GM12878 (cell line): ENCODE results near the gene AFMID. TPM values are rescaled to one million over a fixed set of nuclear protein-coding genes. Genes with fewer than 3 reads are reported as not detected.

Experiments
- ATAC-seq: fragments of 200-7000 bp; cut with Tn5 transposase; 3 replicates; pipeline ENCODE4 v1.9.1; 2020; ENCODE audit warnings: mild to moderate bottlenecking, moderate library complexity
- BruUV-seq: library from RNA; stranded (reverse); fragments of 400-500 nt; replicated peaks from 2 replicates; lab custom pipeline; 2021; lab: Mats Ljungman, UMichigan
- CTCF ChIA-PET: fragments of 300-600 bp; sonication (Branson Sonifier 250); formaldehyde crosslinking; extraction: SDS; loops from one replicate; lab custom pipeline; 2021; ENCODE audit warnings: inconsistent platforms; lab: Yijun Ruan, JAX
- POLR2A ChIA-PET: fragments of 350-600 bp; formaldehyde crosslinking; extraction: SDS; loops from one replicate; lab custom pipeline; 2021; ENCODE audit warnings: inconsistent platforms; lab: Charles Lee
- RAD21 ChIA-PET: fragments of 300-600 bp; sonication (Branson Sonifier 250); formaldehyde crosslinking; loops from one replicate; lab custom pipeline; 2023; ENCODE audit warnings: antibody characterized with exemption; ENCODE audit not compliant: unreplicated experiment; lab: Charles Lee
- SMC1A ChIA-PET: fragments of 300-600 bp; sonication (Branson Sonifier 250); formaldehyde crosslinking; loops from one replicate; lab custom pipeline; 2023; ENCODE audit not compliant: unreplicated experiment, uncharacterized antibody; lab: Charles Lee
- DNase-seq: peaks from one replicate; pipeline ENCODE4 v3.0.0-alpha.2; 2011; ENCODE audit warnings: low read depth, low spot score
- FAIRE-seq: peaks from 3 replicates; lab custom pipeline; 2011; peaks lifted over from hg19 to GRCh38; lab: Jason Lieb, UNC
- H2AFZ ChIP-seq: 2 replicates; pipeline ENCODE4 v1.6.0; 2011; ENCODE audit warnings: low read depth, low read length, control low read depth; ENCODE audit not compliant: control insufficient read depth
- H3K27ac ChIP-seq: 2 replicates; pipeline ENCODE4 v1.5.1; 2011; ENCODE audit warnings: control low read depth; ENCODE audit not compliant: control insufficient read depth, insufficient read depth
- H3K27me3 ChIP-seq, 2 experiments: replicated peaks in 1 of 2; 2 replicates each; pipeline versions ENCODE4 v1.6.0 to v1.6.1; 2011; ENCODE audit warnings: low read length in 1 of 2; ENCODE audit not compliant: control insufficient read depth in 2 of 2, insufficient read depth in 2 of 2
- H3K36me3 ChIP-seq, 2 experiments: 2 replicates each; pipeline ENCODE4 v1.5.1; 2011; ENCODE audit warnings: low read length in 1 of 2; ENCODE audit not compliant: control insufficient read depth in 2 of 2, insufficient read depth in 2 of 2
- H3K4me1 ChIP-seq: 2 replicates; pipeline ENCODE4 v1.6.1; 2011; ENCODE audit warnings: mild to moderate bottlenecking, low read length, moderate library complexity, mixed read lengths; ENCODE audit not compliant: control insufficient read depth, insufficient read depth
- H3K4me2 ChIP-seq: 2 replicates; pipeline ENCODE4 v1.6.0; 2011; ENCODE audit warnings: control low read depth; ENCODE audit not compliant: control insufficient read depth, insufficient read depth
- H3K4me3 ChIP-seq: fragments of 200-600 bp; sonication (generic); 2 replicates; pipeline ENCODE4 v1.5.1; 2016
- H3K79me2 ChIP-seq: 2 replicates; pipeline ENCODE4 v1.6.0; 2011; ENCODE audit warnings: low read length; ENCODE audit not compliant: control insufficient read depth, insufficient read depth
- H3K9ac ChIP-seq: 2 replicates; pipeline ENCODE4 v1.8.0; 2011; ENCODE audit warnings: low read length, control low read depth, mixed read lengths; ENCODE audit not compliant: control insufficient read depth, insufficient read depth
- H3K9me3 ChIP-seq: replicated peaks from 3 replicates; pipeline ENCODE4 v1.5.1; 2011; ENCODE audit warnings: mild to moderate bottlenecking, low read length; ENCODE audit not compliant: control insufficient read depth, insufficient read depth
- H4K20me1 ChIP-seq: 2 replicates; pipeline ENCODE4 v1.6.0; 2011; ENCODE audit not compliant: control insufficient read depth, insufficient read depth
- ASH2L ChIP-seq: fragments of 300-600, 200-600 bp; sonication (generic); IDR thresholded peaks from 2 replicates; pipeline ENCODE4 v1.6.1; 2017; ENCODE audit warnings: low read depth, mild to moderate bottlenecking, borderline replicate concordance
- DPF2 ChIP-seq: fragments of 450-650 bp; IDR thresholded peaks from 2 replicates; pipeline ENCODE4 v1.6.1; 2017; ENCODE audit warnings: mild to moderate bottlenecking
- EED ChIP-seq: sonication (generic); IDR thresholded peaks from 2 replicates; pipeline ENCODE4 v1.6.1; 2016; ENCODE audit warnings: antibody characterized with exemption, low read depth
- KDM1A ChIP-seq: fragments of 200-600 bp; sonication (generic); IDR thresholded peaks from 2 replicates; pipeline ENCODE4 v1.6.1; 2016; ENCODE audit warnings: borderline replicate concordance
- NBN ChIP-seq: fragments of 450-650 bp; IDR thresholded peaks from 2 replicates; pipeline ENCODE4 v1.6.1; 2016
- SIN3A ChIP-seq: IDR thresholded peaks from 2 replicates; pipeline ENCODE4 v1.6.1; 2012; ENCODE audit warnings: low read depth, low read length, improper control_type of control experiment
- SREBF1 ChIP-seq: IDR thresholded peaks from 2 replicates; pipeline ENCODE4 v1.6.1; 2012; ENCODE audit warnings: mild to moderate bottlenecking, low read length
- ZNF274 ChIP-seq: IDR thresholded peaks from one replicate; pipeline ENCODE4 v1.8.0; 2011; ENCODE audit not compliant: insufficient read length, insufficient read depth
- WGBS: methylation state at CpG from one replicate; pipeline ENCODE4 v1.1.6; 2016; ENCODE audit warnings: low lambda C conversion rate; ENCODE audit not compliant: insufficient replicate concordance, insufficient coverage; ENCODE audit errors: missing lambda C conversion rate; 5-methylcytosine and 5-hydroxymethylcytosine counted together
- in situ Hi-C: fragments of 300-500 bp; cut with MboI; formaldehyde crosslinking; loops from 9 replicates; pipeline ENCODE4 v1.14.3; 2018; ENCODE audit warnings: mixed read lengths
- intact Hi-C: fragments of 100-400 bp; cut with micrococcal nuclease; formaldehyde crosslinking; loops from one replicate; pipeline ENCODE4 v1.14.2; 2022; ENCODE audit not compliant: unreplicated experiment
- polyA plus RNA-seq, 11 experiments: library from polyadenylated mRNA; depleted of rRNA in 4 of 11; unstranded in 6 of 11; stranded (reverse) in 5 of 11; fragments of >200 nt; fragmentation: Nextera tagmentation in 4 of 11; fragmentation: Illumina TruSeq in 1 of 11; extraction: Ambion mirVana in 4 of 11; extraction: Trizol in 1 of 11; gene quantifications; 1 replicate in 1 of 11; 2 replicates in 10 of 11; pipeline versions ENCODE4 v1.2.1 to v1.2.3, GENCODE V29; 2011 to 2016; ENCODE audit warnings: inconsistent platforms in 2 of 11, missing spikeins in 2 of 11, low read depth in 1 of 11
- total RNA-seq, 4 experiments: library from RNA; depleted of rRNA in 3 of 4; stranded (reverse); fragments of >200 nt in 3 of 4; fragmentation: Illumina TruSeq in 1 of 4; extraction: Trizol in 1 of 4; gene quantifications; 2 replicates each; pipeline versions ENCODE4 v1.2.1 to v1.2.3, GENCODE V29; 2013 to 2021

The AFMID gene
- total and polyA plus RNA-seq, 10 of the 15 experiments (the other 5 are each of a cell fraction or from before 2014, with no cell fraction given), result 36.1 to 98.8 (median 51.6) TPM

GRCh38 chr17:78185981-78186691, 1.0 kb upstream of the AFMID start (continued):
- TF ChIP-seq KDM1A (no peak), SREBF1 (no peak)

DNA sequence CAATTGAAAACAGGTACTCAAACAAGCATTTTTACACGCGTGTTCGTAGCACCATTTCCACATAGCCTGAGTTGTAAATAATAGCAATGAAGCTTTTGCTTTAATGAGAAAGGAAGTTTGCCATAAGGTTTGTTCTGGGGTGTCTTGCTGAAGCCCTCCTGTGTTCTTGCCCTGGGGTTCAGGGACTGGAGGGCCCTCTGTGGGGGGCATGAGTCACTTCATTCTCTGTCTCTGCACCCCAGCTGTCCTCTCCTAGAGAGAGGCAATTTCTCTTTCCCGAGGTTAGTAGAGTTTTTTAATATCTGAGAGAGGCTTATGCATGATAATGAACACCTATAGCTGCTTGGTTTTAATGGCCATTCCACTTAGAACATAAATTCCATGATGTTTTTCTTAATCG, 9.6 kb downstream of the AFMID start:
- no peaks in the 10 kb centered on the region for H3K27me3 ChIP-seq
- CTCF ChIA-PET, result no interaction called here
- TF ChIP-seq SIN3A, result no peak
- no peak for TF ChIP-seq ZNF274
- TF ChIP-seq EED, result no peak
- no peak for TF ChIP-seq NBN
- TF ChIP-seq DPF2, result no peak
- TF ChIP-seq ASH2L, result no peak
- TF ChIP-seq, all 136 proteins: peak for 0
- Histone ChIP-seq H3K4me3 (no peak overlapping the region), H3K9me3 (no peaks in the 10 kb centered on the region; the same call in 2 of the 3 replicates), H2AFZ (no peak overlapping the region), H3K27ac (no peak overlapping the region), H3K9ac (no peak overlapping the region), H3K79me2 (peaks cover 6% of the 10 kb centered on the region), H3K4me1 (peaks cover 10% of the 10 kb centered on the region), H4K20me1 (no peaks in the 10 kb centered on the region), H3K4me2 (no peak overlapping the region), H3K36me3 (peaks cover 7 to 20% of the 10 kb centered on the region in 2 experiments)
- POLR2A ChIA-PET, result interaction anchor here (1.3 kb wide), 1 partner anchor 10 kb away, joined by 3 read pairs; the partner anchor contains the start of genes AFMID and TK1
- 94% methylated on average over 5 of the region's 5 CpGs for WGBS
- intact Hi-C loops (no loop called here), in situ Hi-C loops (no loop called here)
- TSS peak; percentile 55 for BruUV-seq
- no peak for FAIRE-seq
- SMC1A ChIA-PET, result no interaction called here
- ATAC-seq, result no peak
- no peak for DNase-seq
- RAD21 ChIA-PET, result interaction anchor here (0.9 kb wide), 1 partner anchor 112 kb away, joined by 3 read pairs; no protein-coding TSS in a partner anchor
